ENCODE results near the gene PRRG2. TPM values are rescaled to one million over a fixed set of nuclear protein-coding genes. Genes with fewer than 3 reads are reported as not detected.

PRRG2 gene
- total and polyA plus RNA-seq, 9 of the 15 experiments (the other 6 are each of a cell fraction or from before 2014, with no cell fraction given), result 0.06 to 1.1 (median 0.33) TPM

DNA sequence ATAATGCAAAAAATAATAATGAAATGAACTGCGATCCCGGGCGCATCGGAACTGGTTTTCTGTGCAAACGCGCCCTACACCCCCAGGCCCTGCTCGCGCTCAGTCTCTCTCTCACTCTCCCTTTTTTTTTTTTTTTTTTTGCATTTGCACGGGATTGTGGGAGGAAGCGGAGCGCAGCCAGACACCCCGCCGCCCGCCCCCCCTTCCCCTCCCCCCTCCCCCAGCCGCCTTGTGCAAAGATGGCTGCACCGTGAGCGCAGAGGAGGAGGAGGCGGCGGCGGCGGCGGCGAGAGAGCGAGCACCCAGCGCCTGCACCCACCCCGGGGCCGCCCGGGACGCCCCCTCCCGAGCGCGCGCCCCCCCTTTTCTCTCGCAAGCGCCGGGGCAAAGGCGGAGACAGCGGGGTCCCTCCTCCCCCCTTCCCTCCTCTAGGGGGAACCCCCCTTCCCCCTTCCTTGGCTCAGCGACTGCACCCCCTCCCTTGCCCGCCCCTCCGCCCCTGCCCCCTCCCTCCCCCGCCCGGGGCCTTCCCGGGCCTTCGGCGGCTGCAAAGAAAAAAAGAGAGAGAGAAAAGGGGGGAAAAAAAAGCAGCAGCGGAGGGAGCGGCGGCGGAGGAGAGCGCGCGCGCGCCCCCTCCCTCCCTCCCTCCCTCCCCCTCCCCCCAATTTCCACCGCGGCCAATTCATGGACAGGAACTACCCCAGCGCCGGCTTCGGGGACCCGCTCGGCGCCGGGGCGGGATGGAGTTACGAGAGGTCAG, 10.0 kb downstream of the PRRG2 start, which contains the start of gene PRR12 (continued):
- TF ChIP-seq, protein P1, sequence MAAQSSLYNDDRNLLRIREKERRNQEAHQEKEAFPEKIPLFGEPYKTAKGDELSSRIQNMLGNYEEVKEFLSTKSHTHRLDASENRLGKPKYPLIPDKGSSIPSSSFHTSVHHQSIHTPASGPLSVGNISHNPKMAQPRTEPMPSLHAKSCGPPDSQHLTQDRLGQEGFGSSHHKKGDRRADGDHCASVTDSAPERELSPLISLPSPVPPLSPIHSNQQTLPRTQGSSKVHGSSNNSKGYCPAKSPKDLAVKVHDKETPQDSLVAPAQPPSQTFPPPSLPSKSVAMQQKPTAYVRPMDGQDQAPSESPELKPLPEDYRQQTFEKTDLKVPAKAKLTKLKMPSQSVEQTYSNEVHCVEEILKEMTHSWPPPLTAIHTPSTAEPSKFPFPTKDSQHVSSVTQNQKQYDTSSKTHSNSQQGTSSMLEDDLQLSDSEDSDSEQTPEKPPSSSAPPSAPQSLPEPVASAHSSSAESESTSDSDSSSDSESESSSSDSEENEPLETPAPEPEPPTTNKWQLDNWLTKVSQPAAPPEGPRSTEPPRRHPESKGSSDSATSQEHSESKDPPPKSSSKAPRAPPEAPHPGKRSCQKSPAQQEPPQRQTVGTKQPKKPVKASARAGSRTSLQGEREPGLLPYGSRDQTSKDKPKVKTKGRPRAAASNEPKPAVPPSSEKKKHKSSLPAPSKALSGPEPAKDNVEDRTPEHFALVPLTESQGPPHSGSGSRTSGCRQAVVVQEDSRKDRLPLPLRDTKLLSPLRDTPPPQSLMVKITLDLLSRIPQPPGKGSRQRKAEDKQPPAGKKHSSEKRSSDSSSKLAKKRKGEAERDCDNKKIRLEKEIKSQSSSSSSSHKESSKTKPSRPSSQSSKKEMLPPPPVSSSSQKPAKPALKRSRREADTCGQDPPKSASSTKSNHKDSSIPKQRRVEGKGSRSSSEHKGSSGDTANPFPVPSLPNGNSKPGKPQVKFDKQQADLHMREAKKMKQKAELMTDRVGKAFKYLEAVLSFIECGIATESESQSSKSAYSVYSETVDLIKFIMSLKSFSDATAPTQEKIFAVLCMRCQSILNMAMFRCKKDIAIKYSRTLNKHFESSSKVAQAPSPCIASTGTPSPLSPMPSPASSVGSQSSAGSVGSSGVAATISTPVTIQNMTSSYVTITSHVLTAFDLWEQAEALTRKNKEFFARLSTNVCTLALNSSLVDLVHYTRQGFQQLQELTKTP (IDR thresholded peaks at IDR 0.05; ENCODE audit: low read depth in 1 of 2, partially characterized antibody in 2 of 2), result no peak
- 0 out of 2 replicates have a peak, but pooled peaks have one; percentile 36 for TF ChIP-seq MYC (IDR thresholded peaks at IDR 0.05; ENCODE audit: low read depth, low read length)
- TF ChIP-seq MYC (CRISPR knock-in tag; IDR thresholded peaks at IDR 0.05; ENCODE audit: borderline replicate concordance, low read depth), result no peak
- TF ChIP-seq NR0B1 (IDR thresholded peaks at IDR 0.05; ENCODE audit: partially characterized antibody), result no peak
- no peak for TF ChIP-seq TAL1 (IDR thresholded peaks at IDR 0.05)
- no peak for TF ChIP-seq SMARCA5 (IDR thresholded peaks at IDR 0.05)
- TF ChIP-seq LARP7 (IDR thresholded peaks at IDR 0.05), result no peak
- no peak for TF ChIP-seq NCOA1 (IDR thresholded peaks at IDR 0.05; ENCODE audit: low read depth)
- no peak for TF ChIP-seq ZNF280B (CRISPR knock-in tag; IDR thresholded peaks at IDR 0.05)
- TF ChIP-seq ZNF518B (CRISPR knock-in tag; IDR thresholded peaks at IDR 0.05), result no peak
- no peak for TF ChIP-seq ZNF561 (CRISPR knock-in tag; conservative IDR thresholded peaks at IDR 0.05)
- no peak for TF ChIP-seq DNMT1 (IDR thresholded peaks at IDR 0.05)
- TF ChIP-seq RBM17 (IDR thresholded peaks at IDR 0.05; ENCODE audit: borderline replicate concordance, low read depth, low read length), result no peak
- TF ChIP-seq NFATC3 (IDR thresholded peaks at IDR 0.05), result no peak
- TF ChIP-seq ZBTB43 (CRISPR knock-in tag; IDR thresholded peaks at IDR 0.05), result no peak
- no peak for TF ChIP-seq SETDB1 (IDR thresholded peaks at IDR 0.05; ENCODE audit: low read length)
- no peak for TF ChIP-seq POLR3G (IDR thresholded peaks at IDR 0.05; ENCODE audit: extremely low read depth, insufficient read length, insufficient replicate concordance)
